Keratinocyte (primary cell): ENCODE data around the gene DOCK1. TPM values are rescaled to one million over a fixed set of nuclear protein-coding genes. Genes with fewer than 3 reads are reported as not detected.

Experiments used
- DNase-seq: peaks from one replicate; pipeline ENCODE4 v3.0.0-alpha.2; 2011; ENCODE audit warnings: low read depth, missing footprints, low spot score
- FAIRE-seq: peaks from 2 replicates; lab custom pipeline; 2011; peaks lifted over from hg19 to GRCh38; lab: Jason Lieb, UNC
- H2AFZ ChIP-seq: 2 replicates; pipeline ENCODE4 v1.6.0; 2012; ENCODE audit warnings: low read length, control low read depth, inconsistent platforms; ENCODE audit not compliant: control insufficient read depth
- H3K27ac ChIP-seq: 2 replicates; pipeline ENCODE4 v1.5.1; 2011; ENCODE audit warnings: low read length; ENCODE audit not compliant: control insufficient read depth, insufficient read depth
- H3K27me3 ChIP-seq: 3 replicates; pipeline ENCODE4 v1.6.0; 2011; ENCODE audit warnings: low read length; ENCODE audit not compliant: control insufficient read depth, insufficient read depth; ENCODE audit errors: extremely low read depth
- H3K36me3 ChIP-seq, 2 experiments: 2 replicates in 1 of 2; 3 replicates in 1 of 2; pipeline ENCODE4 v1.5.1; 2011; ENCODE audit warnings: low read length in 2 of 2, mild to moderate bottlenecking in 1 of 2; ENCODE audit not compliant: control insufficient read depth in 2 of 2, insufficient read depth in 2 of 2; ENCODE audit errors: extremely low read depth in 1 of 2
- H3K4me1 ChIP-seq: 3 replicates; pipeline ENCODE4 v1.5.1; 2011; ENCODE audit warnings: low read length; ENCODE audit not compliant: control insufficient read depth, insufficient read depth; ENCODE audit errors: extremely low read depth
- H3K4me2 ChIP-seq: 3 replicates; pipeline ENCODE4 v1.6.0; 2011; ENCODE audit warnings: low read depth, low read length; ENCODE audit not compliant: control insufficient read depth, insufficient read depth; ENCODE audit errors: extremely low read depth
- H3K4me3 ChIP-seq, 3 experiments: fragments of 200-600 bp in 1 of 3; sonication (generic) in 1 of 3; 2 replicates in 2 of 3; 3 replicates in 1 of 3; pipeline ENCODE4 v1.5.1; 2011 to 2016; ENCODE audit warnings: low read length in 3 of 3, mild to moderate bottlenecking in 3 of 3, control low read depth in 2 of 3, inconsistent platforms in 1 of 3, low read depth in 1 of 3, mixed read lengths in 1 of 3, mixed run types in 1 of 3, moderate library complexity in 1 of 3; ENCODE audit not compliant: control insufficient read depth in 2 of 3, insufficient read depth in 2 of 3; ENCODE audit errors: extremely low read depth in 1 of 3
- H3K79me2 ChIP-seq: 2 replicates; pipeline ENCODE4 v1.6.0; 2012; ENCODE audit warnings: low read length; ENCODE audit not compliant: control insufficient read depth, insufficient read depth
- H3K9ac ChIP-seq: 3 replicates; pipeline ENCODE4 v1.6.0; 2011; ENCODE audit warnings: low read length; ENCODE audit not compliant: control insufficient read depth, insufficient read depth; ENCODE audit errors: extremely low read depth
- H3K9me1 ChIP-seq: 3 replicates; pipeline ENCODE4 v1.6.0; 2011; ENCODE audit warnings: low read length; ENCODE audit not compliant: control insufficient read depth, insufficient read depth; ENCODE audit errors: extremely low read depth
- H3K9me3 ChIP-seq: 2 replicates; pipeline ENCODE4 v1.5.1; 2012; ENCODE audit warnings: low read depth, low read length; ENCODE audit not compliant: control insufficient read depth
- H4K20me1 ChIP-seq: 3 replicates; pipeline ENCODE4 v1.6.0; 2011; ENCODE audit warnings: low read length; ENCODE audit not compliant: control insufficient read depth, insufficient read depth; ENCODE audit errors: extremely low read depth
- CTCF ChIP-seq, 3 experiments: IDR thresholded peaks in 1 of 3; conservative IDR thresholded peaks in 1 of 3; optimal IDR thresholded peaks in 1 of 3; 2 replicates in 2 of 3; 3 replicates in 1 of 3; pipeline versions ENCODE3 to v1.5.1; 2011; ENCODE audit warnings: low read length in 3 of 3, mild to moderate bottlenecking in 3 of 3, moderate library complexity in 2 of 3, control low read depth in 1 of 3, inconsistent platforms in 1 of 3; ENCODE audit not compliant: insufficient read depth in 2 of 3; ENCODE audit errors: extremely low read depth in 1 of 3
- EZH2 ChIP-seq: IDR thresholded peaks from one replicate; pipeline ENCODE4 v1.6.1; 2012; ENCODE audit warnings: inconsistent platforms, mild to moderate bottlenecking, low read length, moderate library complexity
- dilution Hi-C: fragments of 300-500 bp; cut with MboI; formaldehyde crosslinking; loops from one replicate; pipeline ENCODE4 v1.7.0; 2020; ENCODE audit warnings: low sequenced_read_pairs; ENCODE audit not compliant: extremely low pct_ligation_motif_present
- polyA plus RNA-seq, 5 experiments: library from polyadenylated mRNA; depleted of rRNA in 3 of 5; stranded (reverse) in 3 of 5; stranded (forward) in 1 of 5; unstranded in 1 of 5; fragments of >200 nt; gene quantifications; 1 replicate in 1 of 5; 2 replicates in 3 of 5; 3 replicates in 1 of 5; pipeline versions ENCODE4 v1.2.1 to v1.2.3, GENCODE V29; 2011 to 2012; ENCODE audit warnings: missing spikeins in 2 of 5, low read depth in 1 of 5, low replicate concordance in 1 of 5

DOCK1 gene
- polyA plus RNA-seq, 1 donor (not counting 4 experiments of a cell fraction or from before 2014, with no cell fraction given): 15.7 TPM

- TF ChIP-seq CTCF (optimal IDR thresholded peaks at IDR 0.05 in 1 of 3, IDR thresholded peaks at IDR 0.05 in 1 of 3, conservative IDR thresholded peaks at IDR 0.05 in 1 of 3; ENCODE audit: extremely low read depth in 1 of 3, insufficient read depth in 2 of 3, low read length in 3 of 3): no peak
- no peak for TF ChIP-seq EZH2
- dilution Hi-C loops: no loop called here
- H3K9me1 ChIP-seq: no peaks in the 10 kb centered on the region
- H3K27me3 ChIP-seq: no peaks in the 10 kb centered on the region
- no peak overlapping the region for H3K4me2 ChIP-seq
- H3K79me2 ChIP-seq: no peaks in the 10 kb centered on the region
- H2AFZ ChIP-seq: no peak overlapping the region
- no peaks in the 10 kb centered on the region for H4K20me1 ChIP-seq
- FAIRE-seq (no peak), DNase-seq (no peak)
- H3K9ac ChIP-seq: no peak overlapping the region
- no peaks in the 10 kb centered on the region for H3K36me3 ChIP-seq
- H3K4me3 ChIP-seq: no peak overlapping the region
- H3K9me3 ChIP-seq: no peaks in the 10 kb centered on the region
- H3K27ac ChIP-seq: no peak overlapping the region
- H3K4me1 ChIP-seq: no peaks in the 10 kb centered on the region
Observed at GRCh38 chr10:127310430-127310829, 405.2 kb downstream of the DOCK1 start.

DNA sequence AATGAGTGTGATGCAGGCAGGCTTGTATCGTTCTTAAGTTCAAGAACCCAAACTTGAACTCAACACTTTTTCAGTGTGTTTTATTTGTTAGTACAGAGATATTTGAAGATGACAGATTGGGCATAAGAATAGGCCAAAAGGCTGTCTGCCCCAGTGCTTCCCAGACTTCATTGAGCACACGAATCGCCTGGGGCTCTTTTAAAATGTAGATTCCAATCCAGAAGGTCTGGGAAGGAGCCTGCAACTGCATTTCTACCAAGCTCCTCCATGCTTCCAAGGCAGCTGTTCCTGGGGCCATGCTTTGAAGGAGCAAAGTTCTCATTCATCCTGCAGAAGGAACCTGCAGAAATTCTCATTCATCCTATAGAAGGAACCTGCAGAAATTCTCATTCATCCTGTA is 405.7 kb downstream of the DOCK1 start:
- TF ChIP-seq CTCF (optimal IDR thresholded peaks at IDR 0.05 in 1 of 3, IDR thresholded peaks at IDR 0.05 in 1 of 3, conservative IDR thresholded peaks at IDR 0.05 in 1 of 3; ENCODE audit: extremely low read depth in 1 of 3, insufficient read depth in 2 of 3, low read length in 3 of 3) (no peak), EZH2 (no peak)
- Histone ChIP-seq H3K9me1 (no peaks in the 10 kb centered on the region), H3K27ac (no peak overlapping the region), H3K9ac (no peak overlapping the region), H3K4me3 (no peak overlapping the region), H3K4me2 (no peak overlapping the region), H2AFZ (no peak overlapping the region), H3K9me3 (no peaks in the 10 kb centered on the region), H3K79me2 (no peaks in the 10 kb centered on the region), H4K20me1 (no peaks in the 10 kb centered on the region), H3K36me3 (no peaks in the 10 kb centered on the region), H3K4me1 (no peaks in the 10 kb centered on the region), H3K27me3 (no peaks in the 10 kb centered on the region)
- dilution Hi-C loops: no loop called here
- no peak for DNase-seq
- FAIRE-seq: no peak
